GM23248 (cell line): ENCODE measurements around the gene SP6.

ENCODE experiments used
- EZH2 ChIP-seq: fragments of 200-600 bp; sonication (generic); IDR thresholded peaks from 2 replicates; pipeline ENCODE4 v1.6.1; 2018; ENCODE audit warnings: antibody characterized with exemption, mild to moderate bottlenecking; ENCODE audit not compliant: insufficient read depth, poor library complexity, severe bottlenecking
- EZH2phosphoT487 ChIP-seq: fragments of 200-600 bp; sonication (generic); IDR thresholded peaks from 2 replicates; pipeline ENCODE4 v1.6.1; 2018; ENCODE audit warnings: antibody characterized with exemption, moderate library complexity, mild to moderate bottlenecking, low read depth; ENCODE audit not compliant: insufficient read depth

DNA sequence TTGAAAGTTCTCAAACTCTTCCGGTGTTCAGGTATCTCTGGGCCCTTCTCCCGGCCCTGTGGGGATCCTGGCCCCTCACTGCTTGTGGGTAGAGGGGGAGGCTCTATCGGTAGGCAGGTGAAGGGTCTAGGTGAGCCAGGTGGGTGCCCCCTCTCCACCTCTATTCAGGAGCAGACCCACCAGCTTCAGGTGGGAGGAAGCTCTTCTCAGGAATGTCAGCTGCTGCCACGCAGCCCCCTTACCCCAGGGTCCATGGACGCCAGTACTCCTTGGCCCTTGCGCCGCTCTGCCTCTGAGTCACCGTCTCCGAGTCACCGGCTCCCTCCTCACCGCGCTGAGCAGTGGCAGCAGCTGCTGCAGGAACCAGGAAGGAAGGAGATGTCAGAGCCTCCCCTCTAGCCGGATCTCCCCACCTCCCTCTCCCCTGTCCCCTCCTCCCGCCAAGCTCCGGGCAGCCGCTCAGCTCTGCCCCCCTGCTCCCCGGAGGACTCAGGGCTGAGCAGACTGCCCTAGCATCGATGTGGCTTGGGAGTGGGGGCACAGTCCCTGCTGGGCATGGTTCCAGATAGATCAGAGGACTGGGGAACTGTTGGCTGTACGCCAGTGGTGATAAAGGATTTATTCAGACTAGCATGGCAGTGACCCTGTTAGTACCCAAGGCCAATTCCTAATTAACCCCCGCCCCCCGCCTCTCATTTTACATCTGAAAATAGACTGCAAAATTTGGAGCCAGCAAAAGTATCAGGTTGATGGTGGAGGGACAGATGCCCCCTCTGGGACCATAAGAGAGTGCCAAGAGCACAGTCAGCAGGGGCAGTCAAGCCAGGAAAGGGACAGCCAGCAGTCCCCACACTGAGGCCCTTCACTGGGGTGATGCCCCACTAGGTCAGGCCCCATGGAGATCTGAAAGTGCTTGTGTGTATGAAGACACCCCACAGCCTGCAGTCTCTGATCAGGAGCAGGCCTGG lies 29.3 kb downstream of the SP6 start, which contains the start of gene OSBPL7:
- TF ChIP-seq EZH2phosphoT487 (no peak), EZH2 (no peak)
